Measurements from ENCODE around the gene MCRIP2.

DNA sequence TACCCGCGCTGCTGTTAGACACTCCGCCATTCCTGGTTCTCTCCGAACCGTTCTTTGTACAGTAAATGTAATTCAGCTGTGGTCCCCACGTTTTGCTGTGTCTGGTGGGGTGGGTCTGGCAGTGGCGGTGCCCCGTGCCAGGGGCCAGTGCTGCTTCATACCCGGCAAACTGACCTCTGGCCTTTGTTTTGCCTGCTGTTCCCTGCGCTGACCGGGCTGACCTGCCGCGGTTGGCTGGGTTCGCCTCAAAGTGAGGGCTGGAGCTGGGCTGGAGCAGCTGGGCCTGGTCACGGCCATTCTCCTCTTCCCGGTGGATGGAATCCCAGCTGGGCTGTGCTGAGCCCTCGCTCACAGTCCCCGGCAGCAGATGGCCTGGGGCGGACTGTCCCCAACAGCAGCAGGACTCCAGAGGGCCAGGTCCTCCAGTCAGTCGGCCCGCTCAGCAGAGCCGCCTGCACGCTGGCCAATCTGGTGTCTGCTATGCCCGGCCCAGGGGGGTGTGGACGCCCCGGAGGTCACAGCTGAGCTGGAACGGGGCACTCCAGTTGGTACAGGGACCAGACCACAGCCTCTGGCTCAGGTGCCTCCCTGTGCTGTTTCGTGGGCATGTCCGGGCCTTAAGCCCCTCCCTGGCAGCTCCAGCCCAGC lies 12.3 kb upstream of the MCRIP2 start:
- TF ChIP-seq, protein P1, sequence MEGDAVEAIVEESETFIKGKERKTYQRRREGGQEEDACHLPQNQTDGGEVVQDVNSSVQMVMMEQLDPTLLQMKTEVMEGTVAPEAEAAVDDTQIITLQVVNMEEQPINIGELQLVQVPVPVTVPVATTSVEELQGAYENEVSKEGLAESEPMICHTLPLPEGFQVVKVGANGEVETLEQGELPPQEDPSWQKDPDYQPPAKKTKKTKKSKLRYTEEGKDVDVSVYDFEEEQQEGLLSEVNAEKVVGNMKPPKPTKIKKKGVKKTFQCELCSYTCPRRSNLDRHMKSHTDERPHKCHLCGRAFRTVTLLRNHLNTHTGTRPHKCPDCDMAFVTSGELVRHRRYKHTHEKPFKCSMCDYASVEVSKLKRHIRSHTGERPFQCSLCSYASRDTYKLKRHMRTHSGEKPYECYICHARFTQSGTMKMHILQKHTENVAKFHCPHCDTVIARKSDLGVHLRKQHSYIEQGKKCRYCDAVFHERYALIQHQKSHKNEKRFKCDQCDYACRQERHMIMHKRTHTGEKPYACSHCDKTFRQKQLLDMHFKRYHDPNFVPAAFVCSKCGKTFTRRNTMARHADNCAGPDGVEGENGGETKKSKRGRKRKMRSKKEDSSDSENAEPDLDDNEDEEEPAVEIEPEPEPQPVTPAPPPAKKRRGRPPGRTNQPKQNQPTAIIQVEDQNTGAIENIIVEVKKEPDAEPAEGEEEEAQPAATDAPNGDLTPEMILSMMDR (conservative IDR thresholded peaks at IDR 0.05; ENCODE audit: low read length) = no peak
- no peak for TF ChIP-seq EZH2phosphoT487 (IDR thresholded peaks at IDR 0.05; ENCODE audit: borderline replicate concordance)

Data from Loucy (cell line).